Stimulated activated CD4-positive, alpha-beta T cell treated with anti-CD3 and anti-CD28 coated beads, TNF-alpha, amount 100 ng/mL, for 1 hour (primary cell): ENCODE measurements around the gene HLA-A.
A peak's percentile ranks its signal among the peaks of the same experiment; 100 is the strongest.
"Not testable (repeated sequence)": the region's sequence is repeated elsewhere in the genome, so short reads cannot be mapped to it uniquely, and the experiment has no call there.

Experiments used
- DNase-seq, 3 donors: peaks; one replicate each; pipeline ENCODE4 v3.0.0-alpha.2; 2020; ENCODE audit warnings: low read depth in 3 of 3, low spot score in 1 of 3

The HLA-A gene

GRCh38 chr6:29958921-29959320 lies 16.6 kb downstream of the HLA-A start:
- DNase-seq, result no peak

DNA sequence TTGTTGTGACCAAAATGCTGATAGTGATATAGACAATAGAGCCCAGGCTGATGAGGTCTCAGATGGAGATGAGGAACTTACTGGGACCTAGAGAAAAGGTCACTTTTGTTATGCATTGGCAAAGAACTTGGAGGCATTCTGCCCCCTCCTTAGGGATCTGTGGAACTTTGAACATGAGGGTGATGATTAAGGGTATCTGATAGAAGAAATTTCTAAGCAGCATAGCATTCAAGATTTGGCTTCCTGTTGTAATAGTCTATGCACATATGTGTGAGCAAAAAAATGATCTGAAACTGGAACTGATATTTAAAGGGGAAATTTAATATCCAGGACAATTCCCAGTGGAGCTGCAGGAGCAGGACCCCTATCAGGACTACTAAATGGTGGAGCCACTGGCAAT lies 17.1 kb downstream of the HLA-A start:
- no peak for DNase-seq

GRCh38 chr6:29961966-29962365 lies 19.6 kb downstream of the HLA-A start:
- no peak for DNase-seq

DNA sequence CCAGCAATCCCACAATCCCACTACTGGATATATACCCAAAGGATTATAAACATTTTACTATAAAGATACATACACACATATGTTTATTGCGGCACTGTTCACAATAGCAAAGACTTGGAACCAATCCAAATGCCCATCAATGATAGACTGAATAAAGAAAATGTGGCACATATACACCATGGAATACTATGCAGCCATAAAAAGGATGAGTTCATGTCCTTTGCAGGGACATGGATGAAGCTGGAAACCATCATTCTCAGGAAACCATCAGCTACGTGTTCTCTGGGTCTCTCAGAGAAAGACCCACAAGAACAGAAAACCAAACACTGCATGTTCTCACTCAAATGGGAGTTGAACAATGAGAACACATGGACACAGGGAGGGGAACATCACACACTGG lies 21.4 kb downstream of the HLA-A start:
- DNase-seq, result not testable (repeated sequence)

DNA sequence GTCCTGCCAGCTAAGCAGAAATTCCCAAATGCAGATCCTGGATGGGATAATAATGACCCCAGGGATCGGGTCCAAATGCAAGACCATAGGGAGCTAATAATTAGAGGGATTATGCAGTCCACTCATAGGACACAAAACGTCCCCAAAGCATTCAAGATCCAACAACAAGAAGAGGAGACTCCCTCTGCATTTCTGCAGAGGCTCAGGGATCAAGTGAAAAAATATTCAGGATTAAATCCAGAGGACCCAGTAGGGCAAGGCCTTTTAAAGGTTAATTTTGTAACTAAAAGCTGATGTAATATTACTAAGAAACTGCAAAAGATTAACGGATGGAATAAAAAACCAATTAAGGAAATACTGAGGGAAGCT lies 22.2 kb downstream of the HLA-A start:
- DNase-seq, result no peak

DNA sequence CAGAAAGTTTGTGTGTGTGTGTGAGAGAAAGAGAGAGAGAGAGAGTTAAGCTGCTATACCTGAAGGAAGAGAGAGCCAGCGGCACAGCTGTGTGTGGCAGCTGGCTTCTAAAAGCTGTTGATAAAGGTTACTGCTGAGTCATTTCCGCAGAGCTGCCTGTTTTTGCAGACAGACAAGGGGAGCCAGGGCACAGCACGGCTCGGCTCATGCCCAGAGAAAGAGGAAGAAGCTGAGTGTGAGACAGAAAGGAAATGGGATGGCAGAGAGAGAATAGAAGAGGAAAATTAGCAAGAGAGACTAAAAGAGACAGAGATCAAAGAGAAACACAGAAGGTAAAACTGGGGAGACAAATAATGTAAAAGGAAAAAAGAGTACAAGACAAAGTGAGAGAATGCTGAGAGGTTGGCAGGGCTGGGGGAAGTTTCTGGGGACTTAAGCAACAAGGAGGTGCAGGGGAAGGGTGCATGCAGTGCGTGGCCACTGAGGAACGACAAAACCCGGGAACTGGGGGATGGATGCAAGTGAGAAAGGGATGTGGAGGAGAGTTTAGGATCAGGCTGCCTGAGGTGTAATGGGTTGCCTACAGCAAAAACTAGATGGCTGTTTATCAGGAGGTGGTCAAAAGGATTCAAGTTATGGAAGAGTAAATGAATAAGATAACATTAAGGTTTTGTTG lies 22.7 kb downstream of the HLA-A start:
- peak; percentile 41 to 74 (median 64) for DNase-seq

- DNase-seq, result no peak
Measured at GRCh38 chr6:29965563-29965872, 23.2 kb downstream of the HLA-A start.

GRCh38 chr6:29965873-29966601 lies 23.7 kb downstream of the HLA-A start:
- DNase-seq, result no peak

DNA sequence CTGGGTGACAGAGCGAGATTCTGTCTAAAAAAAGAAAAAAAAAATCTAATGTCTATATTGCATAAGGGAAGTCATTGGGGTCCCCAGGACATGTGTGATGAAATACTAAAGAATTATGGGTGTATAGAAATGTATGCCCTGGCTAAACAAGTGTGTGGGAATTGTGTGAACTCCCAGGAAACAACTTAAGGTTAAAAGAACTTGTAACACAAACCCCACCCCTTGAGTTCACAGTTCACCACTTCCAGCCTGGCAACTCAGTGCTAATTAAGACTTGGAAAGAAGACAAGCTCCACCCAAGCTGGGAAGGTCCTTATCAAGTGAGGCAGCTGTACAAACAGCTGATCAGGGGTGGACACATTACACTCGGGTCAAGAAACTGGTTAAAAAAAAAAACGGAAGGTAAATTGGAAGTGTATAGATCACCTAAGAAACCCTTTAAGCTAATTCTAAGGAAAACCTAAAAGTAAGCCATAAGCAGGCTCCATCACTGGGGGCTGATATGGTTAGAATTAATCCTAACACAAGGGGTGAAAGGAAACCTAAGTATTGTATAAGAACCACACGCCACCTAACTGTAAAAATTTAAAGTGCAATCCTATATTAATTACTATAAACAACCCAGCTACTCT lies 25.2 kb downstream of the HLA-A start:
- DNase-seq, result no peak

GRCh38 chr6:29968130-29968529 lies 25.8 kb downstream of the HLA-A start:
- no peak for DNase-seq

DNA sequence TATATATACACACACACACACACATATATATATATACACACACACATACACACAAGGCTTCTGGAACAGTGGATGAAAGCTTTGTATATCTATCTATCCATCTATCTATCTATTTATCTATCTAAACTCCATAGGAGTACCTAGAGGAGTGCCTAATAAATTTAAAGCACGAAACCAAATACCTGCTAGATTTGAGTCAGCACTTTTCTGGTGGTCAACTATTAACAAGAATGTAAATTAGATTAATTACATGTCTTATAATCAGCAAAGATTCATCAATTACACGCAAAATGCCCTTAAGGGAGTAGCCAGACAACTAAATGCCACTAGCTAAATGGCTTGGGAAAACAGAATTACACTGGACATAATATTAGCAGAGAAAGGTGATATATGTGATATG lies 26.6 kb downstream of the HLA-A start:
- no peak for DNase-seq

GRCh38 chr6:29970711-29971110 lies 28.4 kb downstream of the HLA-A start:
- no peak for DNase-seq

GRCh38 chr6:29974901-29975560 lies 32.7 kb downstream of the HLA-A start:
- DNase-seq, result no peak

DNA sequence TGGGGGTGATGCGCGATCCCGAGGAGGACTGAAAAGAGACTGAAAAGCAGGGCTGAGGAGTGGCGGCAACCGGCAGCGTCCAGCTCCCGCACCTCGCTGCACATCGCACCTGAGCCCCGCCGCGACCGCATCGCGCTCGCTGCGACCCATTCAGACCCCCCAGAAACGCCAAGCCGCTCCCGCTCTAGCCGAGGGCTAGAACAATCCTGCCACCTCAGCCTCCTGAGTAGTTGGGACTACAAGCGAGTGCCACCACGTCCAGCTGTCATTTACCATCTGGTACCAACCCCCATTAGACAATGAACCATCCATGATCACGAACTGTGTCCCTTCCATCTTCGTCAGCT lies 33.2 kb downstream of the HLA-A start:
- no peak for DNase-seq

DNA sequence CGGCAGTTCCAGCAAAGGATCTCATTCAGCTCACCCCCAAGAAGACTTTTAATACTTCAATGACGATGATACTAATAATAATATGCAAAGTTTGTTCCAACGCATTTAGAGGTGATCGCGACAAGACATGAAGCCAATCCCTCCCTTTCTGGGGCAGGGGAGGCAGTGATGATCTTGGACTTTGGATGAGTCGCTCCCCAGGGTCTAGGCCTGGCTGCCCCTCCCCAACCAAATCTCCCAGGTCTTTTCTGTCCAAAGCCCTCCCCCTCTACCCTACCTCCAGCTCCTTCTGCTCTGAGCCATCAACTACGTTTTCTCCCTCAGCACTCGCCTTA lies 33.9 kb downstream of the HLA-A start:
- no peak for DNase-seq

DNA sequence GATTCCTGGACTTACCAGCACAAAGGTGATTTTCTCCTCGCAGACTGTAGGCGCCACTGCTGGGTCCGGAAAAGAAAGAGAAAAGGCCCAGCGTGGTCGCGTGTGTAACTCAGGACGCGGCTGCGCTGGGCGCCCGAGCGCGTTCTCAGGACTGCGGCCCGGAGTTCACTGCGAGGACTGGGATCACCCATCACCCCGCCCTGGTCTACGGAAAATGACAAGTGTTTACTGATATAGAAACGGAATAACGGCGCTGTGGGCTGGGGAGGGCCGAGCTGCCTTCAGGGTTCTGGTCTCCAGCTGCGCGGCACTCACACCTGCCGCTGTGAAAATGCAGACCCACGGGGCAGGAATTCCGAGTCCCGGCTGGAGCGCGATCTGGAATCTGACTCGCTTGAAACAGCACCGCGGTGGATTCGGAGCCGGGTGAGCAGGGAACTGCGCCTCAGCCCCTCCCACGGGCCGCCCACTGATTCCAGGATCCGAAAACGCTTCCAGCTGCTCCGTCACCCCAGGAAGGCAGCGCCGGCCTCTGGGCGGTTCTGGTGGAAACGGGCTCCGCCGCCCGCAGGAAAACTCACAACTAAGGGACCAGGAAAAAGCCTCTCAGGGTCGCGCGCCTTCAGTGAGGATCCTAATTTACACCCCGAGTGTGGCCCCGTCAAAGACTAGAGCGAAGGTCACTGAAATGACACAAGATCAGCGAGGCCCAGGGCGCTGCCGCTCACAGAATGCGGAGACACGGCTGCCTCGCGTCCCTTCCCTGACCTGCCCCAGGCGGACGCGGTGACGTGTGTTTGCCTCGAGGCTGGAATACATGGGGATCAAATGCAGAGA lies 34.5 kb downstream of the HLA-A start:
- peak in 1 of 3 donors; percentile 36 for DNase-seq

DNA sequence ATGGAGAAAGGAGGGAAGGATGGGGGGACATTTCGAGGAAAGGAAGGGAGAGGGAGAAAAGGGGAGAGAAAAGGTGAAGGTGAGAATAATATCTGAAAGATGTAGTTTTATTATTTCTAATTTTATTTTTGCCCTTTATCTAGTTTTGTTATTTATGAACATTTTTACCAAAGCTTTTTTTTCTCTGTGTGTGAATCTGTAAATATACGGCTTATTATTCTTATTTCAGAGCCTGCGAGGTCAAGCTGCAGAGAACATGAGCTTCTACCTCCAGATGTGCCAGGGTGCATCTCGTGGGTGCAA lies 35.0 kb downstream of the HLA-A start:
- no peak for DNase-seq

DNA sequence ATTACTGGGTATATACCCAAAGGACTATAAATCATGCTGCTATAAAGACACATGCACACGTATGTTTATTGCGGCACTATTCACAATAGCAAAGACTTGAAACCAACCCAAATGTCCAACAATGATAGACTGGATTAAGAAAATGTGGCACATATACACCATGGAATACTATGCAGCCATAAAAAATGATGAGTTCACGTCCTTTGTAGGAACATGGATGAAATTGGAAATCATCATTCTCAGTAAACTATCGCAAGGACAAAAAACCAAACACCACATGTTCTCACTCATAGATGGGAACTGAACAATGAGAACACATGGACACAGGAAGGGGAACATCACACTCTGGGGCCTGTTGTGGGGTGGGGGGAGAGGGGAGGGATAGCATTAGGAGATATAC lies 37.7 kb downstream of the HLA-A start:
- not testable (repeated sequence) for DNase-seq

- no peak for DNase-seq
Measured at GRCh38 chr6:29980511-29980910, 38.2 kb downstream of the HLA-A start.

DNA sequence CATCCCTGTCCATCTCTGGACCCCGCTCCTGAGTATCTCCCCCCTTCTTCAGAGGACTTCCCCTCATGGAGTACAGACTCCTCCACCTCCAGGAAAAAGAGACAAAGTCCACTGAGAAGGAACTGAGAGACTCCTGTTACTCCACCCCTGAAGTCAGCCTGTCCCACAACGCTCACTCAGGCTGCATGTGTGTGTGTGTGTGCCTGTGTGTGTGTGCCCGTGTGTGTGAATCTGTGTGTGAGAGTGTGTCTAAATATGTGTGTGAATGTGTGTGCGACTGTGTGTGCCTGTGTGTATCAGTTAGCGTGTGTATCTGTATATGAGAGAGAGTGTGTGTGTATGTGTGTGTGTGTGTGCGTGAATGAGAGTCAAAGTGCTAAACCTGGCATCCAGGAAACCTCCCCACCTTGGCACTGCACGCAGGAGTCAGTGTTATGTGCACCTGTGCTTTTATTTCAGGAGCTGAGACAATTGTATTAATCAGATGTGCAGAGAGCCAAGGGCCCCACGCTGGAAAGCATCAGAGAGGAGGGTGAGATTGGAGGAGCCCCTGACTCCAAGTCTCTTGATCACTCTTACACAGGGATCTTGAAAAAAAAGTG lies 39.0 kb downstream of the HLA-A start:
- no peak for DNase-seq

- no peak for DNase-seq
Measured at GRCh38 chr6:29982097-29982496, 39.8 kb downstream of the HLA-A start.
